Fibroblast of lung (primary cell): ENCODE results near the gene TADA2B. TPM values are rescaled to one million over a fixed set of nuclear protein-coding genes. Genes with fewer than 3 reads are reported as not detected.

Source experiments
- DNase-seq, 2 donors: peaks; one replicate each; pipeline versions ENCODE4 v3.0.0 to v3.0.0-alpha.2; 2010; ENCODE audit warnings: low read depth in 2 of 2
- H2AFZ ChIP-seq: 2 replicates; pipeline ENCODE4 v1.5.1; 2012; ENCODE audit warnings: low read length, control low read depth, inconsistent platforms
- H3K27ac ChIP-seq: 2 replicates; pipeline ENCODE4 v1.5.1; 2011; ENCODE audit warnings: low read length, control low read depth; ENCODE audit not compliant: insufficient read depth
- H3K27me3 ChIP-seq: 2 replicates; pipeline ENCODE4 v1.5.1; 2011; ENCODE audit warnings: mild to moderate bottlenecking, low read length; ENCODE audit not compliant: control insufficient read depth, insufficient read depth
- H3K36me3 ChIP-seq: 2 replicates; pipeline ENCODE4 v1.5.1; 2011; ENCODE audit warnings: low read length; ENCODE audit not compliant: control insufficient read depth, insufficient read depth
- H3K4me1 ChIP-seq: 2 replicates; pipeline ENCODE4 v1.5.1; 2011; ENCODE audit warnings: low read length; ENCODE audit not compliant: control insufficient read depth, insufficient read depth; ENCODE audit errors: extremely low read depth
- H3K4me2 ChIP-seq: 2 replicates; pipeline ENCODE4 v1.5.1; 2011; ENCODE audit warnings: low read length, control low read depth; ENCODE audit not compliant: insufficient read depth; ENCODE audit errors: extremely low read depth
- H3K4me3 ChIP-seq, 4 experiments: fragments of 200-600 bp in 1 of 4; sonication (generic) in 1 of 4; replicated peaks in 1 of 4; 2 replicates each; pipeline ENCODE4 v1.5.1; 2011 to 2016; ENCODE audit warnings: low read length in 4 of 4, low read depth in 3 of 4, mild to moderate bottlenecking in 3 of 4, control low read depth in 2 of 4, inconsistent platforms in 1 of 4, mixed read lengths in 1 of 4; ENCODE audit not compliant: insufficient read depth in 1 of 4; ENCODE audit errors: control extremely low read depth in 1 of 4
- H3K79me2 ChIP-seq: 2 replicates; pipeline ENCODE4 v1.5.1; 2012; ENCODE audit warnings: mild to moderate bottlenecking, low read length, inconsistent platforms; ENCODE audit not compliant: control insufficient read depth, insufficient read depth
- H3K9ac ChIP-seq: 2 replicates; pipeline ENCODE4 v1.5.1; 2011; ENCODE audit warnings: mild to moderate bottlenecking, low read length, control low read depth; ENCODE audit not compliant: insufficient read depth
- H3K9me3 ChIP-seq: 2 replicates; pipeline ENCODE4 v1.5.1; 2012; ENCODE audit warnings: low read depth, low read length; ENCODE audit not compliant: control insufficient read depth, insufficient read depth
- H4K20me1 ChIP-seq: 2 replicates; pipeline ENCODE4 v1.5.1; 2011; ENCODE audit warnings: low read length; ENCODE audit not compliant: control insufficient read depth, insufficient read depth; ENCODE audit errors: extremely low read depth
- EZH2 ChIP-seq: IDR thresholded peaks from 2 replicates; pipeline ENCODE4 v1.5.1; 2012; ENCODE audit warnings: low read length, control low read depth, mild to moderate bottlenecking; ENCODE audit errors: missing control alignments
- polyA plus RNA-seq, 2 donors: library from polyadenylated mRNA; depleted of rRNA in 1 of 2; stranded (reverse) in 1 of 2; unstranded in 1 of 2; fragments of >200 nt; gene quantifications; 2 replicates each; pipeline ENCODE4 v1.2.1, GENCODE V29; 2011 to 2012; ENCODE audit warnings: missing spikeins in 1 of 2
- total RNA-seq: library from RNA; depleted of rRNA; stranded (reverse); fragments of >200 nt; gene quantifications from 2 replicates; pipeline ENCODE4 v1.2.1, GENCODE V29; 2014
- TF ChIP-seq, protein P1 (sequence below), 2 donors: IDR thresholded peaks in 1 of 2; conservative IDR thresholded peaks in 1 of 2; 1 replicate in 1 of 2; 2 replicates in 1 of 2; pipeline ENCODE4 v1.5.1; 2011 to 2012; ENCODE audit warnings: low read length in 2 of 2, control low read depth in 1 of 2, inconsistent platforms in 1 of 2, low read depth in 1 of 2, mild to moderate bottlenecking in 1 of 2

TADA2B gene
- total and polyA plus RNA-seq, 2 donors (not counting 1 experiment from before 2014, with no cell fraction given) = 8.0 to 12.6 TPM

GRCh38 chr4:7041801-7042502 lies 1.2 kb upstream of the TADA2B start:
- Histone ChIP-seq H3K27ac (peak overlapping the region; percentile 90), H3K4me1 (peaks cover 12% of the 10 kb centered on the region), H3K79me2 (peaks cover 33% of the 10 kb centered on the region), H3K9me3 (no peaks in the 10 kb centered on the region), H3K27me3 (no peaks in the 10 kb centered on the region), H4K20me1 (no peaks in the 10 kb centered on the region), H3K36me3 (no peaks in the 10 kb centered on the region), H3K9ac (peak overlapping the region; percentile 85), H2AFZ (peak overlapping the region; percentile 92), H3K4me3 (peak overlapping the region; percentile 60 to 91 (median 73)), H3K4me2 (peak overlapping the region; percentile 93)
- DNase-seq = no peak
- TF ChIP-seq, protein P1, sequence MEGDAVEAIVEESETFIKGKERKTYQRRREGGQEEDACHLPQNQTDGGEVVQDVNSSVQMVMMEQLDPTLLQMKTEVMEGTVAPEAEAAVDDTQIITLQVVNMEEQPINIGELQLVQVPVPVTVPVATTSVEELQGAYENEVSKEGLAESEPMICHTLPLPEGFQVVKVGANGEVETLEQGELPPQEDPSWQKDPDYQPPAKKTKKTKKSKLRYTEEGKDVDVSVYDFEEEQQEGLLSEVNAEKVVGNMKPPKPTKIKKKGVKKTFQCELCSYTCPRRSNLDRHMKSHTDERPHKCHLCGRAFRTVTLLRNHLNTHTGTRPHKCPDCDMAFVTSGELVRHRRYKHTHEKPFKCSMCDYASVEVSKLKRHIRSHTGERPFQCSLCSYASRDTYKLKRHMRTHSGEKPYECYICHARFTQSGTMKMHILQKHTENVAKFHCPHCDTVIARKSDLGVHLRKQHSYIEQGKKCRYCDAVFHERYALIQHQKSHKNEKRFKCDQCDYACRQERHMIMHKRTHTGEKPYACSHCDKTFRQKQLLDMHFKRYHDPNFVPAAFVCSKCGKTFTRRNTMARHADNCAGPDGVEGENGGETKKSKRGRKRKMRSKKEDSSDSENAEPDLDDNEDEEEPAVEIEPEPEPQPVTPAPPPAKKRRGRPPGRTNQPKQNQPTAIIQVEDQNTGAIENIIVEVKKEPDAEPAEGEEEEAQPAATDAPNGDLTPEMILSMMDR (conservative IDR thresholded peaks at IDR 0.05 in 1 of 2, IDR thresholded peaks at IDR 0.05 in 1 of 2; ENCODE audit: low read depth in 1 of 2, low read length in 2 of 2) = no peak
- TF ChIP-seq EZH2 = no peak

GRCh38 chr4:7042503-7043283 lies 479 bp upstream of the TADA2B start:
- no peaks in the 10 kb centered on the region for H3K36me3 ChIP-seq
- H3K4me1 ChIP-seq = peaks cover 12% of the 10 kb centered on the region
- TF ChIP-seq, protein P1 (conservative IDR thresholded peaks at IDR 0.05 in 1 of 2, IDR thresholded peaks at IDR 0.05 in 1 of 2; ENCODE audit: low read depth in 1 of 2, low read length in 2 of 2) = peak in 1 of 2 donors; percentile 5
- no peak for TF ChIP-seq EZH2
- peak; percentile 97 for DNase-seq
- H3K27me3 ChIP-seq = no peaks in the 10 kb centered on the region
- H3K4me3 ChIP-seq = peak overlapping the region; percentile 60 to 91 (median 73)
- H3K9ac ChIP-seq = peak overlapping the region; percentile 85
- H3K9me3 ChIP-seq = no peaks in the 10 kb centered on the region
- H3K79me2 ChIP-seq = peaks cover 41% of the 10 kb centered on the region
- peak overlapping the region; percentile 92 for H2AFZ ChIP-seq
- H3K4me2 ChIP-seq = peak overlapping the region; percentile 93
- peak overlapping the region; percentile 90 for H3K27ac ChIP-seq
- no peaks in the 10 kb centered on the region for H4K20me1 ChIP-seq

DNA sequence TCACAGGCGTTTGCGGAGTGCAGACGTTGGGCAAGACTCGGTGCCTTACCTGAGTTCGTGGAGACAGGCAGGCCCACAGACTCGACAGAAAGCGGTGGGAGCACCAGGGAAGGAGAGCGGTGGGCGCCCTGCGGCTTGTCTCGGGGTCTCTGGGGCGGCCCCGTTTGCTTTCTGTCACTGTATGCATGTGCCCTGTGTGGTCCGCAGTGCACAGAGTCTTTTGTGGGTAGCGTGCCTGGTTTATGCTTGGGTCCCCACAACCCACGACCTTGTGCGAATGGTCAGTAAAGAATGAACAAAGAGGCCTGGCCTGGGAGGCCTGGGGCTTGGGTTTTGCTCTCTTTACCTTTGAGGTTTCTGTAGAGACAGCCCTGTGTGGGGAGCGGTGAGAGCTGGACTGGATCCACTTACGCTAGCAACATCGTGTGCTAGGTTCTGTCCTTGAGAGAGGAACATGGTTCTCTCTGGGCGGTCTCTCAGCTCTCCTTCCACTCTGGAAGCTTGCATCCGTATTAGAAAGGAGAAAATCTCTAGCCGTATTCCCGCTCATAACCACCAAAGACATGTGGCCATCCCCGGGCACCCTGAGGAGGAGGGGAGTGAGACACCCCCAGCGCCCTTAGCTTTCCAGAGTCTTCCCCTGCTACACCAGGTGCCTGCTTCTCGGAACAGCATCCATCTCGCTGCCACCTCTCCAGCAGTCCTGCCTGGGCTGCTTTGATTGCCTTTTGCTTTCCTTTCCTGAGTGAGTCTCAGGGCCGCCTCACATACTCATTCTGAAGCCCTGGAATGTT lies 1.2 kb downstream of the TADA2B start:
- DNase-seq = no peak
- H3K27me3 ChIP-seq = no peaks in the 10 kb centered on the region
- H3K4me2 ChIP-seq = peak overlapping the region; percentile 74
- H3K36me3 ChIP-seq = no peaks in the 10 kb centered on the region
- peak overlapping the region; percentile 70 to 91 (median 88) for H3K4me3 ChIP-seq
- H3K9me3 ChIP-seq = no peaks in the 10 kb centered on the region
- H2AFZ ChIP-seq = peak overlapping the region; percentile 80
- peak overlapping the region; percentile 77 for H3K27ac ChIP-seq
- H3K79me2 ChIP-seq = peaks cover 49% of the 10 kb centered on the region
- H3K9ac ChIP-seq = peak overlapping the region; percentile 90
- peaks cover 12% of the 10 kb centered on the region for H3K4me1 ChIP-seq
- no peaks in the 10 kb centered on the region for H4K20me1 ChIP-seq
- TF ChIP-seq EZH2 = no peak
- TF ChIP-seq, protein P1 (conservative IDR thresholded peaks at IDR 0.05 in 1 of 2, IDR thresholded peaks at IDR 0.05 in 1 of 2; ENCODE audit: low read depth in 1 of 2, low read length in 2 of 2) = no peak
